Measurements from ENCODE around the gene CEP126. TPM values are rescaled to one million over a fixed set of nuclear protein-coding genes. Genes with fewer than 3 reads are reported as not detected.

The CEP126 gene
- total and polyA plus RNA-seq, 2 donors (not counting 3 experiments of a cell fraction or from before 2014, with no cell fraction given) = 3.6 to 9.1 TPM

DNA sequence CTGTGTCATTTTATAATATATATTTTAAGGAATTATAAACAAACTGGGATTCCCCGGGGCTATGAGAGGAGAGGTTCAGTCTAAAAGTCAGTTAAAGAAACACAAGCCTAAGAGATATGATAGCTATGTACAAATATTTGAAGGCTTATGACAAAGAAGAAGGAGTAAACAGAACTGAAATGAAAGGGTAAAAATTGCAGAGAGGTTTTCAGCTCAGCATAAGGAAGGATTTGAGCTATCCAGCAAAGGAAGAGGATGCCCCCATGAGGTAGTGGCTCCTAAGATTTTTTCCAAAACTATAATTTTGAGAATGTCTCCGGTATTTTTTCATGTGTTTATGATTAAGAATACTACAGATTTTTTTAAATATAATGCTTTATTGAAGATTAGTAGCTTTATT, 59.4 kb downstream of the CEP126 start:
- Histone ChIP-seq H2AFZ (ENCODE audit: low read depth, low read length) (no peak overlapping the region), H4K20me1 (replicated peaks; ENCODE audit: control insufficient read depth, extremely low read depth, insufficient read depth, low read length) (no peaks in the 10 kb centered on the region), H3K9me3 (replicated peaks; ENCODE audit: control insufficient read depth, insufficient read depth, low read length) (no peaks in the 10 kb centered on the region), H3K79me2 (ENCODE audit: control insufficient read depth, insufficient read depth, low read length) (no peaks in the 10 kb centered on the region), H3K4me2 (ENCODE audit: insufficient read depth, low read length) (no peak overlapping the region), H3K9me1 (replicated peaks; ENCODE audit: control insufficient read depth, extremely low read depth, insufficient read depth, low read length) (no peaks in the 10 kb centered on the region), H3K27ac (ENCODE audit: insufficient read depth, low read depth, low read length) (no peak overlapping the region), H3K27me3 (ENCODE audit: control insufficient read depth in 2 of 2, insufficient read depth in 2 of 2, low read length in 2 of 2) (no peaks in the 10 kb centered on the region), H3K4me3 (replicated peaks in 1 of 3; ENCODE audit: insufficient read depth in 1 of 3, low read depth in 1 of 3, low read length in 3 of 3) (no peak overlapping the region), H3K36me3 (ENCODE audit: control insufficient read depth in 2 of 2, extremely low read depth in 1 of 2, insufficient read depth in 2 of 2, low read length in 2 of 2) (no peaks in the 10 kb centered on the region), H3K9ac (replicated peaks; ENCODE audit: extremely low read depth, insufficient read depth, low read length) (no peak overlapping the region), H3K4me1 (ENCODE audit: control insufficient read depth, extremely low read depth, insufficient read depth, low read length) (no peaks in the 10 kb centered on the region)
- no TSS peak for BruUV-seq (replicated peaks)
- ChIA-PET CTCF (interaction anchor here (0.5 to 2.0 kb wide), 9 partner anchors 8 to 113 kb away, joined by 3 to 12 read pairs (median 4); partner anchors contain the start of gene CEP126), POLR2A (no interaction called here)
- no peak for TF ChIP-seq GATA2 (IDR thresholded peaks at IDR 0.05; ENCODE audit: insufficient read depth, insufficient read length, low read depth, low read length)
- TF ChIP-seq, protein P1, sequence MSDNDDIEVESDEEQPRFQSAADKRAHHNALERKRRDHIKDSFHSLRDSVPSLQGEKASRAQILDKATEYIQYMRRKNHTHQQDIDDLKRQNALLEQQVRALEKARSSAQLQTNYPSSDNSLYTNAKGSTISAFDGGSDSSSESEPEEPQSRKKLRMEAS (IDR thresholded peaks at IDR 0.05; ENCODE audit: insufficient read depth, insufficient read length) = no peak
- no peak for TF ChIP-seq POLR2A (IDR thresholded peaks at IDR 0.05; ENCODE audit: low read depth, low read length)
- no peak for TF ChIP-seq EZH2 (IDR thresholded peaks at IDR 0.05; ENCODE audit: borderline replicate concordance, low read depth, low read length, severe bottlenecking)
- no peak for TF ChIP-seq FOS (IDR thresholded peaks at IDR 0.05; ENCODE audit: borderline replicate concordance, insufficient read depth, low read length)
- TF ChIP-seq JUN (IDR thresholded peaks at IDR 0.05; ENCODE audit: borderline replicate concordance, insufficient read depth, insufficient read length, low read depth) = no peak
- no peak for TF ChIP-seq MYC (IDR thresholded peaks at IDR 0.05; ENCODE audit: low read depth, low read length)
- TF ChIP-seq POLR2AphosphoS5 (IDR thresholded peaks at IDR 0.05; ENCODE audit: insufficient read depth, low read depth, low read length) = no peak
- TF ChIP-seq, protein P2, sequence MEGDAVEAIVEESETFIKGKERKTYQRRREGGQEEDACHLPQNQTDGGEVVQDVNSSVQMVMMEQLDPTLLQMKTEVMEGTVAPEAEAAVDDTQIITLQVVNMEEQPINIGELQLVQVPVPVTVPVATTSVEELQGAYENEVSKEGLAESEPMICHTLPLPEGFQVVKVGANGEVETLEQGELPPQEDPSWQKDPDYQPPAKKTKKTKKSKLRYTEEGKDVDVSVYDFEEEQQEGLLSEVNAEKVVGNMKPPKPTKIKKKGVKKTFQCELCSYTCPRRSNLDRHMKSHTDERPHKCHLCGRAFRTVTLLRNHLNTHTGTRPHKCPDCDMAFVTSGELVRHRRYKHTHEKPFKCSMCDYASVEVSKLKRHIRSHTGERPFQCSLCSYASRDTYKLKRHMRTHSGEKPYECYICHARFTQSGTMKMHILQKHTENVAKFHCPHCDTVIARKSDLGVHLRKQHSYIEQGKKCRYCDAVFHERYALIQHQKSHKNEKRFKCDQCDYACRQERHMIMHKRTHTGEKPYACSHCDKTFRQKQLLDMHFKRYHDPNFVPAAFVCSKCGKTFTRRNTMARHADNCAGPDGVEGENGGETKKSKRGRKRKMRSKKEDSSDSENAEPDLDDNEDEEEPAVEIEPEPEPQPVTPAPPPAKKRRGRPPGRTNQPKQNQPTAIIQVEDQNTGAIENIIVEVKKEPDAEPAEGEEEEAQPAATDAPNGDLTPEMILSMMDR (IDR thresholded peaks at IDR 0.05; ENCODE audit: extremely low read depth in 1 of 2, insufficient read depth in 1 of 2, low read depth in 1 of 2, low read length in 2 of 2) = no peak
- no peak for FAIRE-seq
- intact Hi-C loops (cut with micrococcal nuclease) (no loop called here), dilution Hi-C loops (cut with MboI; ENCODE audit: extremely low pct_ligation_motif_present, low sequenced_read_pairs) (no loop called here)
- DNase-seq (ENCODE audit: low read depth, low spot score) = no peak
